ENCODE results near the gene AFMID. TPM values are rescaled to one million over a fixed set of nuclear protein-coding genes. Genes with fewer than 3 reads are reported as not detected.
A peak's percentile ranks its signal among the peaks of the same experiment; 100 is the strongest.

The AFMID gene
- total and polyA plus RNA-seq, 9 of the 15 experiments (the other 6 are each of a cell fraction or from before 2014, with no cell fraction given) = 62.1 to 188 (median 74.4) TPM

- 0 out of 2 replicates have a peak, but pooled peaks have one; percentile 7 for TF ChIP-seq REST (IDR thresholded peaks at IDR 0.05; ENCODE audit: borderline replicate concordance)
- TF ChIP-seq REST (CRISPR knock-in tag; IDR thresholded peaks at IDR 0.05; ENCODE audit: low read depth) = no peak
- TF ChIP-seq ZNF609 (CRISPR knock-in tag; IDR thresholded peaks at IDR 0.05; ENCODE audit: borderline replicate concordance) = no peak
- TF ChIP-seq SMAD4 (CRISPR knock-in tag; conservative IDR thresholded peaks at IDR 0.05) = peak; percentile 60; the same call in 1 of the 2 replicates
- TF ChIP-seq FOXK2 (conservative IDR thresholded peaks at IDR 0.05 in 1 of 2, IDR thresholded peaks at IDR 0.05 in 1 of 2; ENCODE audit: low read depth in 2 of 2) = no peak
- TF ChIP-seq DACH1 (IDR thresholded peaks at IDR 0.05; ENCODE audit: partially characterized antibody) = no peak
- TF ChIP-seq NR2C1 (IDR thresholded peaks at IDR 0.05) = peak; percentile 66
- peak; percentile 67 for TF ChIP-seq NR2C1 (tag; IDR thresholded peaks at IDR 0.05)
- TF ChIP-seq NR4A1 (CRISPR knock-in tag; IDR thresholded peaks at IDR 0.05) = no peak
- peak; percentile 23; the same call in 1 of the 2 replicates for TF ChIP-seq NR4A1 (tag; IDR thresholded peaks at IDR 0.05)
- peak; percentile 95 for TF ChIP-seq NFIC (IDR thresholded peaks at IDR 0.05)
- TF ChIP-seq KDM5B (IDR thresholded peaks at IDR 0.05; ENCODE audit: insufficient replicate concordance, low read depth, low read length) = no peak
- TF ChIP-seq PHF8 (IDR thresholded peaks at IDR 0.05; ENCODE audit: borderline replicate concordance, low read length) = 0 out of 2 replicates have a peak, but pooled peaks have one; percentile 14
- TF ChIP-seq ZSCAN29 (IDR thresholded peaks at IDR 0.05) = no peak
- peak; percentile 88 for TF ChIP-seq MYC (IDR thresholded peaks at IDR 0.05; ENCODE audit: low read depth, low read length)
- no peak for TF ChIP-seq MYC (CRISPR knock-in tag; IDR thresholded peaks at IDR 0.05; ENCODE audit: borderline replicate concordance, low read depth)
- peak; percentile 53; the same call in 1 of the 2 replicates for TF ChIP-seq CXXC5 (CRISPR knock-in tag; IDR thresholded peaks at IDR 0.05)
Measured at GRCh38 chr17:78144147-78144719, 42.9 kb upstream of the AFMID start (continued).
